Measurements from ENCODE around the gene RBFOX2.

DNA sequence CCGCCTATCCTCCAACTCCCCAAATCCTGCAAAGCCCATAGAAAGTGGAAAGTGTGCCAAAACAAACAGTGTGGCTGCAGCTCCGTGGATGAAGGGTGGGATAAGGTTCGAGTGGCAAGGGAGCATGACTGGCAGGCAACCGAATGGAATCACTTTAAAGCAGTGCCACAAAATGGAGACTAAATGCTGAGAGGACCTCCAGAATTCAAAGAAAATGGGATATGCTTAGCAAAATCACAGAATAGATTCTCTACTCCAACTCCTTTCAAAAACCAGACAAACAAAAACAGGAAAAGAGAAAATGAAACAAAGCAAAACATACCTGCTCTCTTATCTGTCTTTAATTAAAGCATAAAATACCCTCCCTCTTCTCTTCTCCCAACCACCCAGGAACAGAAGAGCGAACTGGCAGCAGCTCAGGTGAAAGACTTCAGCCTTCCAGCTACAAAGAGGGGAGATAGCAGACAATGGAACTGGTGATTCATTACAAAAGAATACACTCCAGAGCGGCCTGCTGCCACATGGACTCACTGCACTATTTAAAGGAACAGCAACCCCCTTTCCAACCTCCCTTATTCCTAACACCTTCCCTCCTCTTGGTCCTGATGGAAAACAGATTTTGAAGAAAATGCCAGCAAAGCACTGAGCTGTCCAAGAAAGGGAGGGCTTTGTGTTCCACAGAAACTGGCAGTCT is 192.5 kb downstream of the RBFOX2 start:
- TF ChIP-seq, protein P1, sequence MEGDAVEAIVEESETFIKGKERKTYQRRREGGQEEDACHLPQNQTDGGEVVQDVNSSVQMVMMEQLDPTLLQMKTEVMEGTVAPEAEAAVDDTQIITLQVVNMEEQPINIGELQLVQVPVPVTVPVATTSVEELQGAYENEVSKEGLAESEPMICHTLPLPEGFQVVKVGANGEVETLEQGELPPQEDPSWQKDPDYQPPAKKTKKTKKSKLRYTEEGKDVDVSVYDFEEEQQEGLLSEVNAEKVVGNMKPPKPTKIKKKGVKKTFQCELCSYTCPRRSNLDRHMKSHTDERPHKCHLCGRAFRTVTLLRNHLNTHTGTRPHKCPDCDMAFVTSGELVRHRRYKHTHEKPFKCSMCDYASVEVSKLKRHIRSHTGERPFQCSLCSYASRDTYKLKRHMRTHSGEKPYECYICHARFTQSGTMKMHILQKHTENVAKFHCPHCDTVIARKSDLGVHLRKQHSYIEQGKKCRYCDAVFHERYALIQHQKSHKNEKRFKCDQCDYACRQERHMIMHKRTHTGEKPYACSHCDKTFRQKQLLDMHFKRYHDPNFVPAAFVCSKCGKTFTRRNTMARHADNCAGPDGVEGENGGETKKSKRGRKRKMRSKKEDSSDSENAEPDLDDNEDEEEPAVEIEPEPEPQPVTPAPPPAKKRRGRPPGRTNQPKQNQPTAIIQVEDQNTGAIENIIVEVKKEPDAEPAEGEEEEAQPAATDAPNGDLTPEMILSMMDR (IDR thresholded peaks at IDR 0.05 in 2 of 3, conservative IDR thresholded peaks at IDR 0.05 in 1 of 3; ENCODE audit: control insufficient read depth in 2 of 3, extremely low read depth in 1 of 3, insufficient read depth in 1 of 3, low read depth in 3 of 3, low read length in 3 of 3): no peak
- TF ChIP-seq POLR2A (IDR thresholded peaks at IDR 0.05; ENCODE audit: low read depth, low read length) (no peak), RFX5 (IDR thresholded peaks at IDR 0.05; ENCODE audit: low read depth, low read length) (no peak), CHD2 (IDR thresholded peaks at IDR 0.05; ENCODE audit: borderline replicate concordance, low read depth, low read length) (no peak), EP300 (IDR thresholded peaks at IDR 0.05; ENCODE audit: borderline replicate concordance in 1 of 2, control insufficient read depth in 1 of 2, low read depth in 2 of 2, low read length in 2 of 2) (no peak), BRCA1 (IDR thresholded peaks at IDR 0.05; ENCODE audit: low read depth, low read length) (no peak), EZH2 (IDR thresholded peaks at IDR 0.05; ENCODE audit: borderline replicate concordance, control insufficient read depth, low read depth, low read length) (no peak), HDAC2 (IDR thresholded peaks at IDR 0.05) (no peak), NFYA (IDR thresholded peaks at IDR 0.05; ENCODE audit: borderline replicate concordance, low read depth, low read length) (no peak), SUZ12 (IDR thresholded peaks at IDR 0.05; ENCODE audit: unreplicated experiment) (no peak), TAF1 (IDR thresholded peaks at IDR 0.05; ENCODE audit: borderline replicate concordance, low read depth, low read length) (no peak)
- TF ChIP-seq, protein P2, sequence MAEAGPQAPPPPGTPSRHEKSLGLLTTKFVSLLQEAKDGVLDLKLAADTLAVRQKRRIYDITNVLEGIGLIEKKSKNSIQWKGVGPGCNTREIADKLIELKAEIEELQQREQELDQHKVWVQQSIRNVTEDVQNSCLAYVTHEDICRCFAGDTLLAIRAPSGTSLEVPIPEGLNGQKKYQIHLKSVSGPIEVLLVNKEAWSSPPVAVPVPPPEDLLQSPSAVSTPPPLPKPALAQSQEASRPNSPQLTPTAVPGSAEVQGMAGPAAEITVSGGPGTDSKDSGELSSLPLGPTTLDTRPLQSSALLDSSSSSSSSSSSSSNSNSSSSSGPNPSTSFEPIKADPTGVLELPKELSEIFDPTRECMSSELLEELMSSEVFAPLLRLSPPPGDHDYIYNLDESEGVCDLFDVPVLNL (IDR thresholded peaks at IDR 0.05; ENCODE audit: low read depth, low read length): no peak
- TF ChIP-seq, protein P3, sequence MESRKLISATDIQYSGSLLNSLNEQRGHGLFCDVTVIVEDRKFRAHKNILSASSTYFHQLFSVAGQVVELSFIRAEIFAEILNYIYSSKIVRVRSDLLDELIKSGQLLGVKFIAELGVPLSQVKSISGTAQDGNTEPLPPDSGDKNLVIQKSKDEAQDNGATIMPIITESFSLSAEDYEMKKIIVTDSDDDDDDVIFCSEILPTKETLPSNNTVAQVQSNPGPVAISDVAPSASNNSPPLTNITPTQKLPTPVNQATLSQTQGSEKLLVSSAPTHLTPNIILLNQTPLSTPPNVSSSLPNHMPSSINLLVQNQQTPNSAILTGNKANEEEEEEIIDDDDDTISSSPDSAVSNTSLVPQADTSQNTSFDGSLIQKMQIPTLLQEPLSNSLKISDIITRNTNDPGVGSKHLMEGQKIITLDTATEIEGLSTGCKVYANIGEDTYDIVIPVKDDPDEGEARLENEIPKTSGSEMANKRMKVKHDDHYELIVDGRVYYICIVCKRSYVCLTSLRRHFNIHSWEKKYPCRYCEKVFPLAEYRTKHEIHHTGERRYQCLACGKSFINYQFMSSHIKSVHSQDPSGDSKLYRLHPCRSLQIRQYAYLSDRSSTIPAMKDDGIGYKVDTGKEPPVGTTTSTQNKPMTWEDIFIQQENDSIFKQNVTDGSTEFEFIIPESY (IDR thresholded peaks at IDR 0.05): no peak
- TF ChIP-seq, protein P4, sequence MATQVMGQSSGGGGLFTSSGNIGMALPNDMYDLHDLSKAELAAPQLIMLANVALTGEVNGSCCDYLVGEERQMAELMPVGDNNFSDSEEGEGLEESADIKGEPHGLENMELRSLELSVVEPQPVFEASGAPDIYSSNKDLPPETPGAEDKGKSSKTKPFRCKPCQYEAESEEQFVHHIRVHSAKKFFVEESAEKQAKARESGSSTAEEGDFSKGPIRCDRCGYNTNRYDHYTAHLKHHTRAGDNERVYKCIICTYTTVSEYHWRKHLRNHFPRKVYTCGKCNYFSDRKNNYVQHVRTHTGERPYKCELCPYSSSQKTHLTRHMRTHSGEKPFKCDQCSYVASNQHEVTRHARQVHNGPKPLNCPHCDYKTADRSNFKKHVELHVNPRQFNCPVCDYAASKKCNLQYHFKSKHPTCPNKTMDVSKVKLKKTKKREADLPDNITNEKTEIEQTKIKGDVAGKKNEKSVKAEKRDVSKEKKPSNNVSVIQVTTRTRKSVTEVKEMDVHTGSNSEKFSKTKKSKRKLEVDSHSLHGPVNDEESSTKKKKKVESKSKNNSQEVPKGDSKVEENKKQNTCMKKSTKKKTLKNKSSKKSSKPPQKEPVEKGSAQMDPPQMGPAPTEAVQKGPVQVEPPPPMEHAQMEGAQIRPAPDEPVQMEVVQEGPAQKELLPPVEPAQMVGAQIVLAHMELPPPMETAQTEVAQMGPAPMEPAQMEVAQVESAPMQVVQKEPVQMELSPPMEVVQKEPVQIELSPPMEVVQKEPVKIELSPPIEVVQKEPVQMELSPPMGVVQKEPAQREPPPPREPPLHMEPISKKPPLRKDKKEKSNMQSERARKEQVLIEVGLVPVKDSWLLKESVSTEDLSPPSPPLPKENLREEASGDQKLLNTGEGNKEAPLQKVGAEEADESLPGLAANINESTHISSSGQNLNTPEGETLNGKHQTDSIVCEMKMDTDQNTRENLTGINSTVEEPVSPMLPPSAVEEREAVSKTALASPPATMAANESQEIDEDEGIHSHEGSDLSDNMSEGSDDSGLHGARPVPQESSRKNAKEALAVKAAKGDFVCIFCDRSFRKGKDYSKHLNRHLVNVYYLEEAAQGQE (IDR thresholded peaks at IDR 0.05; ENCODE audit: low read depth, low read length): no peak

All from GM12878 (cell line).